Measurements from ENCODE around the gene FAM163B. TPM values are rescaled to one million over a fixed set of nuclear protein-coding genes. Genes with fewer than 3 reads are reported as not detected.

FAM163B gene
- polyA plus RNA-seq, 1 experiment: not detected

DNA sequence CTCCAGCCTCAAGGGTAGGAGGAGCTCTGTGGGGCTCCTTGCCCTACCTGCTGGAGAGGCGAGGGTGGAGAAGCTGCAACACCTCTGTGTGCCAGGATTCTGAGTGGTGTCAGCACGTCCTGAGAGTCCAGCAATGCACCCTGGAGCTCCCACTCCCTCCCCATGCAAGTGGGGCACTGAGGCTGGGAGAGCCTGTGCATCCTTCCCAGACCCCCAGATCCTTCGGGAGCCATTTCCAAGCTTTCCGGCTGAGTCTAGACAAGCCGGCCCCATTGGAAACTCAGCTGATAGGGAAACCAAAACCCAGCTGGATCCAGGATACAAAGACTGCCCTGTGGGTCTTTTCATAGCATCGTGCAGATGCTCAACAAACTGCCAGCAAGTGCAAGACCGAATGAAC is 1.8 kb downstream of the FAM163B start:
- ChIA-PET POLR2A (no interaction called here), CTCF (no interaction called here)
- Histone ChIP-seq H3K27me3 (ENCODE audit: control insufficient read depth, insufficient read depth, low read length) (peaks cover 14% of the 10 kb centered on the region), H3K36me3 (ENCODE audit: control insufficient read depth, insufficient read depth, low read length) (no peaks in the 10 kb centered on the region), H3K4me3 (ENCODE audit: low read depth, low read length) (no peak overlapping the region)
- no peak for DNase-seq (ENCODE audit: low read depth)
- TF ChIP-seq, protein P1, sequence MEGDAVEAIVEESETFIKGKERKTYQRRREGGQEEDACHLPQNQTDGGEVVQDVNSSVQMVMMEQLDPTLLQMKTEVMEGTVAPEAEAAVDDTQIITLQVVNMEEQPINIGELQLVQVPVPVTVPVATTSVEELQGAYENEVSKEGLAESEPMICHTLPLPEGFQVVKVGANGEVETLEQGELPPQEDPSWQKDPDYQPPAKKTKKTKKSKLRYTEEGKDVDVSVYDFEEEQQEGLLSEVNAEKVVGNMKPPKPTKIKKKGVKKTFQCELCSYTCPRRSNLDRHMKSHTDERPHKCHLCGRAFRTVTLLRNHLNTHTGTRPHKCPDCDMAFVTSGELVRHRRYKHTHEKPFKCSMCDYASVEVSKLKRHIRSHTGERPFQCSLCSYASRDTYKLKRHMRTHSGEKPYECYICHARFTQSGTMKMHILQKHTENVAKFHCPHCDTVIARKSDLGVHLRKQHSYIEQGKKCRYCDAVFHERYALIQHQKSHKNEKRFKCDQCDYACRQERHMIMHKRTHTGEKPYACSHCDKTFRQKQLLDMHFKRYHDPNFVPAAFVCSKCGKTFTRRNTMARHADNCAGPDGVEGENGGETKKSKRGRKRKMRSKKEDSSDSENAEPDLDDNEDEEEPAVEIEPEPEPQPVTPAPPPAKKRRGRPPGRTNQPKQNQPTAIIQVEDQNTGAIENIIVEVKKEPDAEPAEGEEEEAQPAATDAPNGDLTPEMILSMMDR (IDR thresholded peaks at IDR 0.05; ENCODE audit: insufficient read depth, low read depth, low read length): no peak

DNA sequence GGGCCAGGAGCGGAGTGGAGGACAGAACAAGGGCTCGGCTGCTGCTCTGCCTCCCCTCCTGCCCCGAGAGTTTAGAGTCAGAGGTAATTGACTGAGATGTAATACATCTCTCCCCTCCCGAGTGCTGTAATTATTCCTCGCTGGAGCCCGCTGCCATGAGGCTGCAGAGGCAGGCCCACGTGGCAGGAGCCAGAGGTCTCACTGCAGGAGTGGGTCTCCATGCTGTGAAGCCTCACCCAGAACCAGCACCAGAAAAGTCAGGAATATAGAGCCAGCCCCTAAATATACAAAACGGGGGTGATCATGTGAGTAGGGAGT is 2.5 kb downstream of the FAM163B start:
- ChIA-PET CTCF (no interaction called here), POLR2A (no interaction called here)
- Histone ChIP-seq H3K4me3 (ENCODE audit: low read depth, low read length) (no peak overlapping the region), H3K36me3 (ENCODE audit: control insufficient read depth, insufficient read depth, low read length) (no peaks in the 10 kb centered on the region), H3K27me3 (ENCODE audit: control insufficient read depth, insufficient read depth, low read length) (peaks cover 15% of the 10 kb centered on the region)
- DNase-seq (ENCODE audit: low read depth): no peak
- TF ChIP-seq, protein P1 (IDR thresholded peaks at IDR 0.05; ENCODE audit: insufficient read depth, low read depth, low read length): no peak

DNA sequence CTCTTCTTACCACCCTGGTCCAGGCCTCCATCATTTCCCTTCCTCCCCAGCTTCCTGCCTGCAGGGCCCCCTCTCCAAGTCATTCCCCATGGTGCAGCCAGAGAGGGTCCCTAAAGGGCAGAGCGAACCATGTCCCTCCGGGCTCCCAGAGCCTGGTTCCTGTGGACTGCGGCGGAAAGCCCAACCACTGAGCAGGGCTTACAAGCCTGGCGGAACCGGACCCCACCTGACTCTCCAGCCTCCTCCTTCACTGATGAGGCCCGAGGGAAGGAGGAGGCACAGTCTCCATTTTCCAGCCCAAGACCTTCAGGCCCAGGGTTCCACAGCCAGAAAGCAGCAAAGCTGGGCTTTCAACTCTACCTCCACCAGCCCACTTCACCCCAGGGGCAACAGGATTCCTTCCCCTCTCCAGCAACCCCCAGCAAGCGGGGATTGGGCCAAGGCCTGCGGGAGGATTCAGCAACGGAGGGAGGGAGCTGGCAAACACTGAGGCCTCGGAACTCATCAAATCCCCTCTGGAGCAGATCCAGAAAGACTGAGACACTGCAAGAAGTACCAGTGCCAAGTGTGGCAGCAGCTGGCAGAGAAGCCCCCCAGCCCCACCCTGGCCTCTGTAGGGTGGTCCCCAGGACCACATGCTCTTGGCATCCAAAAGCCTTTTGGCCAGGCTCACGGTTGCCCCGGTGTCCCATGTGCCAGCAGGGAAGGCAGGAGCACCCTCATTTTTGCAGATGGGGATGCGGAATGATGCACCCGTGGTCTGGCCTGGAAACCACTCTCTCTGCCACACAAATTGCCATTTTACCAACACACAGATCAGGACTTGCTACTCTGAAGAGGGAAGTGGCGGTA is 3.1 kb downstream of the FAM163B start:
- peaks cover 15% of the 10 kb centered on the region for H3K27me3 ChIP-seq (ENCODE audit: control insufficient read depth, insufficient read depth, low read length)
- H3K4me3 ChIP-seq (ENCODE audit: low read depth, low read length): no peak overlapping the region
- POLR2A ChIA-PET: no interaction called here
- no peaks in the 10 kb centered on the region for H3K36me3 ChIP-seq (ENCODE audit: control insufficient read depth, insufficient read depth, low read length)
- no peak for DNase-seq (ENCODE audit: low read depth)
- CTCF ChIA-PET: no interaction called here
- TF ChIP-seq, protein P1 (IDR thresholded peaks at IDR 0.05; ENCODE audit: insufficient read depth, low read depth, low read length): no peak

DNA sequence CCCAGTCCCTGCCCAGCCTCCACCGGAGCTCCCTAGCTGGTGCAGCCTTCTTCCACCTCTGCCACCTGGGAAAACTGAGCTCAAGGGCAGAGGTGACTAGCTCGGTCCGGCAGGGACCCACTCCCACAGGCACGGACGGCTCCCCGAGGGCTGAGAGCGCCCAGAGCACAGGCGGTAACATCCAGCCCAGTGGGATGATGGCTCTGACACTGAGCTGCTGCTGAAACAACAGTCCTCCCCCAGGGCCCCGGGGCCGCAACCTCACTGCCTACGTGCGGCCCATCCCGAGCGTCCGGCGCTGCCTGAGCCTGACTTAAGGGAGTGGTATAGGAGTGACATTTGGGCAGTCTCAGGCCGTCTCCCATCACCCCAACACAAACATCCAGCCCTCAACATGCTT is 3.7 kb downstream of the FAM163B start:
- Histone ChIP-seq H3K36me3 (ENCODE audit: control insufficient read depth, insufficient read depth, low read length) (no peaks in the 10 kb centered on the region), H3K4me3 (ENCODE audit: low read depth, low read length) (no peak overlapping the region), H3K27me3 (ENCODE audit: control insufficient read depth, insufficient read depth, low read length) (peaks cover 15% of the 10 kb centered on the region)
- TF ChIP-seq, protein P1 (IDR thresholded peaks at IDR 0.05; ENCODE audit: insufficient read depth, low read depth, low read length): no peak
- DNase-seq (ENCODE audit: low read depth): no peak
- CTCF ChIA-PET: no interaction called here
- POLR2A ChIA-PET: no interaction called here

DNA sequence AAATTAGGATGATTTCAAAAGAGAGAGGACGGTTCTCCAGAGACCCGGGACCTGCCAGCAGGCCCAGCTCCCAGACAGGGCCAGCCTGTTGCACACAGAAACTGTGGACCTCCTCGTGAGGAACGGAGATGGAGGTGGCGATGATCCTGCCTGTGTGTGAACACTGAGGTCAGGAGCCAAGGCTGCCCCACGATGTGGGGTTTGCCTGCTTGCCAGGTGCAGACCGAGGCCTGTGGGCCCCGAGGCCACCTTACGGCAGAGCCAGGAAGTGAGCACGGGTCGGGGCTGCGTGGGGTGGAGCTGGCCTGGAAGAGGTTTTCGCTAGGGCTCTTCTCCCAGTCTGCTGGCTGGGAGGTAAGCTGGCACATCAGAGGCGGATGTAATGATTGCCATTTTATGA is 4.3 kb downstream of the FAM163B start:
- DNase-seq (ENCODE audit: low read depth): no peak
- TF ChIP-seq, protein P1 (IDR thresholded peaks at IDR 0.05; ENCODE audit: insufficient read depth, low read depth, low read length): no peak

More for the DNA sequence above, 4.3 kb downstream of the FAM163B start:
- CTCF ChIA-PET: no interaction called here
- Histone ChIP-seq H3K36me3 (ENCODE audit: control insufficient read depth, insufficient read depth, low read length) (no peaks in the 10 kb centered on the region), H3K27me3 (ENCODE audit: control insufficient read depth, insufficient read depth, low read length) (peaks cover 13% of the 10 kb centered on the region), H3K4me3 (ENCODE audit: low read depth, low read length) (no peak overlapping the region)
- POLR2A ChIA-PET: no interaction called here
